Stimulated activated naive CD8-positive, alpha-beta T cell treated with anti-CD3 and anti-CD28 coated beads, Interleukin-15, Interleukin-2, amounts not matched to agents 100 ng/mL and 50 ng/mL, for 24 hours (primary cell): ENCODE results near the gene PTPRU.
"Not testable (repeated sequence)": the region's sequence is repeated elsewhere in the genome, so short reads cannot be mapped to it uniquely, and the experiment has no call there.

Experiments used
- H3K27ac Mint-ChIP-seq: one replicate; pipeline ENCODE4 v1.8.0; 2021; ENCODE audit warnings: mild to moderate bottlenecking, mixed read lengths
- H3K27me3 Mint-ChIP-seq: one replicate; pipeline ENCODE4 v1.8.0; 2021; ENCODE audit warnings: mixed read lengths
- H3K36me3 Mint-ChIP-seq: one replicate; pipeline ENCODE4 v1.8.0; 2021; ENCODE audit warnings: low read depth, mixed read lengths
- H3K4me1 Mint-ChIP-seq: one replicate; pipeline ENCODE4 v1.8.0; 2021; ENCODE audit warnings: low read depth, mixed read lengths
- H3K4me3 Mint-ChIP-seq: one replicate; pipeline ENCODE4 v1.8.0; 2021; ENCODE audit warnings: mild to moderate bottlenecking, mixed read lengths
- H3K9me3 Mint-ChIP-seq: one replicate; pipeline ENCODE4 v1.8.0; 2021; ENCODE audit warnings: mixed read lengths

Gene PTPRU

DNA sequence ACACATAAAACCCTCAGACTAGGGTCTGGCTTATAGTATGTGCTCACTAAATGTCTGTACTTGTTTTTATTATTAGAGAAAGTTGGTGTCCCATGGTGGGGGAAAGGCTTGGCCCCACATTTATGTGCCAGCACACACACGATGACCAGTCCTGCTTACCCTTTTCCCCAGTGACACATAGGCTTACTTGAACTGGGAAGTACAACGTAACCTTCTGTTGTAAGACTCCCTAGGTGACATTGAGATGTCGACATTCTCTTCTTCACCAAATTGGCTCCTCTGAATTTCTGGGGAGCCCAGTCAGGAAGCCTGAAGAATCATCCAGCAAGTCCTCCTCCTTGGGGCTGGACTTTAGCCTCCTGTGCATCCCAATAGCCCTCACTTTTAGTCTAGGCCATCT is 3.9 kb upstream of the PTPRU start:
- H3K9me3 Mint-ChIP-seq = no peaks in the 10 kb centered on the region
- H3K4me3 Mint-ChIP-seq = no peak overlapping the region
- no peak overlapping the region for H3K27ac Mint-ChIP-seq
- H3K27me3 Mint-ChIP-seq = peaks cover 19% of the 10 kb centered on the region
- H3K36me3 Mint-ChIP-seq = no peaks in the 10 kb centered on the region
- H3K4me1 Mint-ChIP-seq = peaks cover 42% of the 10 kb centered on the region

DNA sequence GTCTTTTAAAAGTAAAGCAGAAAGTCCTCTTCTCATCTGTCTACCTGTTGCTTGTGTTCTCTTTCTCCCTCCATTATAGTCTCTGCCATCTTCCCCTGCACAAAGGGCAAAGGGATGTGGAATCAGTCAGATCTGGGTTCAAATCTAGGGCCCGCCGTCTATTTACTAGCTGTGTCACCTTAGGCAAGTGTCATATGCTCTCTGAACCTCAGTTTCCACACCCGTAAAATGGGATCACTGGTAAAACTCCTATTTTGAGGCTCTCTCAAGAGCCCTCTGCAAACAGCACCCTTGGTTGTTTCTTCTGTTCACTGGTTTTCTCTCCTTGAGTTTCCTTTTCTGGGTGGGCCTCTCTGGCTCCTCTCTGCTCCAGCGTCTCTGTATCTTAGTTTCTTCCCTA is 2.6 kb upstream of the PTPRU start:
- peaks cover 26% of the 10 kb centered on the region for H3K27me3 Mint-ChIP-seq
- H3K4me3 Mint-ChIP-seq = no peak overlapping the region
- no peaks in the 10 kb centered on the region for H3K36me3 Mint-ChIP-seq
- no peak overlapping the region for H3K27ac Mint-ChIP-seq
- peaks cover 45% of the 10 kb centered on the region for H3K4me1 Mint-ChIP-seq
- H3K9me3 Mint-ChIP-seq = no peaks in the 10 kb centered on the region

DNA sequence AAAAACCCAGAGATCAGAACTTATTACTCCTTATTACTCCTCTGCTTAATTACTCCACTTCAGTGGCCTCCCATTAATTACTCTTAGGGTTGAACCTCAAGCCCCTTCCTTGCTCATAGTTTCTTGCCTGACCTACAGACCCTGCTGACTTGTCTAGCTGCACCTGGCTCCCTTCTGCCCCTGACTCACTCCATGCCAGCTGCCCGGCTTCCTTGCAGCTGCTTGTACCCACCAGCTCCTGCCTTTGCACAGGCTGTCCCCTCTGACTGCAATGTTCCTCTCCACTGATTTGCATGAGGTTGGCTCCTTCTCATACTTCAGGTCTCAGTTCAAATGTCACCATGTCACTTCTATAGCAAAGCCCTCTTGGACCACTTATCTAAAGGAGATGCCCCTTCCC is 1.9 kb upstream of the PTPRU start:
- Mint-ChIP-seq H3K36me3 (no peaks in the 10 kb centered on the region), H3K27me3 (peaks cover 34% of the 10 kb centered on the region)

DNA sequence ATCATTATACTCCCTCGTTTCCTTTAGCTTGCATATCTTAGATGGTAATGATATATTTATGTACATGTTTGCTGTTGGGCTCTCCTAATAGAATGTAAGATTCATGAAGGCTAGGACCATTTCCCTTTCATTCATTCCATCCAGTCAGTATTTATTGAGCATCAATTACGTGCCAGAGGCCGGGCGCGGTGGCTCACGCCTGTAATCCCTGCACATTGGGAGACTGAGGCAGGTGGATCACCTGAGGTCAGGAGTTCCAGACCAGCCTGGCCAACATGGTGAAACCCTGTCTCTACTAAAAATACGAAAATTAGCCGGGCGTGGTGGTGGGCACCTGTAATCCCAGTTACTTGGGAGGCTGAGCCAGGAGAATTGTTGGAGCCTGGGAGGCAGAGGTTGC is 1.4 kb upstream of the PTPRU start:
- not testable (repeated sequence) for H3K4me3 Mint-ChIP-seq, H3K27ac Mint-ChIP-seq, H3K9me3 Mint-ChIP-seq, H3K36me3 Mint-ChIP-seq
- H3K4me1 Mint-ChIP-seq = peaks cover 37% of the 10 kb centered on the region
- peaks cover 38% of the 10 kb centered on the region for H3K27me3 Mint-ChIP-seq

More for the DNA sequence above, 1.9 kb upstream of the PTPRU start:
- Mint-ChIP-seq H3K4me3 (no peak overlapping the region), H3K4me1 (peaks cover 41% of the 10 kb centered on the region), H3K27ac (no peak overlapping the region), H3K9me3 (no peaks in the 10 kb centered on the region)

DNA sequence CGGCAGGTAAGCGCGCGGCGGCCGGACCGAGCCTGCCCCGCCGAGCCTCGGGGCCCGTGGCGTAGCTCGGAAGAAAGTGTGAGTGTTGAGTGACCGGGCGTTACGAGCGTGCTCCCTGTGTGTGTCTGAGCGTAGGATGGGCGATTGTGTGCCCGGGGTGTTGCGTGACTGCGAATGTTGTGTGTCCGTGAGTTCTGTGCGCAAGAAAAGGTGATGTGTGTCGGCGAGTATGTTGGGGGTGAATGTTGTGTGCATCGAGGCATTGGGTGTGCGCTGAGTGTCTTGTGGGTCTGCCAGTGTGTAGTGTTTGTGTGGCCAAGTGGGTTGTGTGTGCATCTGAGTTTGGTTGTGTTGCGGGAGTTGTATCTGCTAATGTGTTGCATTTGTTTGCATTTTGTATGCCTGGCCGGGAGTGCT is 398 bp downstream of the PTPRU start:
- H3K4me1 Mint-ChIP-seq = peaks cover 22% of the 10 kb centered on the region

DNA sequence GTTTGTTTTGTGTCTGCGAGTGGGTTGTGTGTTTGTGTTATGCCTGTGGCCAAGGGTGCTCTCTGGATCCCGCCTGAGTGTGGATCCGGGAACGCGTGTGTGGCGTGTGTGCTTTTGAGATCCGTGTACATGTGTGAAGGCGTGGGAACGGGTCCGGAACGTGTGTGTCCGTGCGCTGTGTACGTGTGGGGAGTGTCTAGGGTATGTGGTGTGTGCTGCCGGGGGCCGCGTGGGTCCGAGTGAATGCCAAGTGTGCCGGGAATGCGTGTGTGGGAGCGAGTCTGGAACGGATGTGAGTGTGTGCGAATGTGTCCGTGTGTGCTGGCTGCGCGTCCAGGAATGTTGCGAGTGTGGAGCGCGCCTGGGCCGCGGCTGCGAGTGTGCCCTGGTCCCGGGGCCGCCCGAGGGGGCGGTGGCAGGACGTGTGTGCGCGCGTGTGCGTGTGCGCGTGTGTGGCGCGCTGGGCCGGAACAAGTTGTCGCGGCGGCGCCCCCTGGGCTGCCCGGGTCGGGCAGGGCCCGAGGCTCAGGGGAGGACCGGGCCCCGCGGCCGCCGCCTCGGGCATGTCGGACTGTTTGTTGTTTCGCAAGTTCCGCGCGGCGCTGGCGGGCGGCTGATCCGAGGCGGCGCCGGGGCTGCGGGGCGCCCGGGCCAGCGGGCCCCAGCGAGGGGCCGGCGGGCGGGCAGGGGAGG is 953 bp downstream of the PTPRU start:
- H3K36me3 Mint-ChIP-seq = no peaks in the 10 kb centered on the region
- peak overlapping the region; percentile 80 for H3K4me3 Mint-ChIP-seq
- H3K27me3 Mint-ChIP-seq = peaks cover 55% of the 10 kb centered on the region
- peak overlapping the region; percentile 18 for H3K27ac Mint-ChIP-seq
- H3K9me3 Mint-ChIP-seq = no peaks in the 10 kb centered on the region
- peaks cover 22% of the 10 kb centered on the region for H3K4me1 Mint-ChIP-seq

More for the DNA sequence above, 398 bp downstream of the PTPRU start:
- no peaks in the 10 kb centered on the region for H3K9me3 Mint-ChIP-seq
- no peaks in the 10 kb centered on the region for H3K36me3 Mint-ChIP-seq
- H3K27ac Mint-ChIP-seq = peak overlapping the region; percentile 18
- peaks cover 54% of the 10 kb centered on the region for H3K27me3 Mint-ChIP-seq
- H3K4me3 Mint-ChIP-seq = peak overlapping the region; percentile 80

DNA sequence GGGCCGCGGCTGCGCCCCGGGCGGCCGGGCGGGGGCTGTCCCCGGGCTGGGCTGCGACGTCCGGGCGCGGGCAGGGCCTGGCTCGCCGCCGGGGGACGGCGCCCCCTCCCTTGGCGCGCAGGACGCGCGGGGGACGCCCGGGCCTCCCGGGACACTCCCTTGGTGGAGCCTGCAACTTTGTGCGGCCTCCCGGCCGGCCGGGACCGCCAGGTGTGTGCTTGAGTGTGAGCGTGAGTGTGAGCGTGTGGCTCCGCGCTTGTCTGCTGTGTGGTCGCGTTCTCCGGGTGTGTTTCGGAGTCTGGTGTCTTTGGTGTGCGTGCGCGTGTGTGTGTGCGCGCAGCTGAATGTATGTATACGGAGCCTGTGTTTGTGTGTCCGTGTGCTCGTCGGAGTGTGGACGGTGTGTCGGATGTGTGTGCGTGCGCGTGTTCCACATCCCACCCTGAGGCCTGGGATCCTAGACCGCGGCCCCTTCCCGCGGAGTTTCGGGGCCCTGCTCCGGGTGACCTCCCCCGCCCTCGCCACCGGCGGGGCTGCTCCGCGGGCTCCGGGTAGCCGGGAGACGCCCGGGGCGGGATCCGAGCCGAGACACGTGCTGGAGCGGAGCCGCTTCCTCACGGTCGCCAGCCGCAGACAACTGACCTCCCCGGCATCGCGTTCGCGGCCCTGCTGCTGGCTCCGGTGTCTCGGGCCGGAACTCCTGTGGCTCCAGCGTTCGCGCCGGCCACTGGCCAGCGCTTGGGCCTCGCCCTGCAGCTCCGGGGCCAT is 1.7 kb downstream of the PTPRU start:
- Mint-ChIP-seq H3K4me3 (peak overlapping the region; percentile 82), H3K36me3 (no peaks in the 10 kb centered on the region), H3K27ac (no peak overlapping the region), H3K9me3 (no peaks in the 10 kb centered on the region), H3K4me1 (peaks cover 22% of the 10 kb centered on the region), H3K27me3 (peaks cover 55% of the 10 kb centered on the region)

DNA sequence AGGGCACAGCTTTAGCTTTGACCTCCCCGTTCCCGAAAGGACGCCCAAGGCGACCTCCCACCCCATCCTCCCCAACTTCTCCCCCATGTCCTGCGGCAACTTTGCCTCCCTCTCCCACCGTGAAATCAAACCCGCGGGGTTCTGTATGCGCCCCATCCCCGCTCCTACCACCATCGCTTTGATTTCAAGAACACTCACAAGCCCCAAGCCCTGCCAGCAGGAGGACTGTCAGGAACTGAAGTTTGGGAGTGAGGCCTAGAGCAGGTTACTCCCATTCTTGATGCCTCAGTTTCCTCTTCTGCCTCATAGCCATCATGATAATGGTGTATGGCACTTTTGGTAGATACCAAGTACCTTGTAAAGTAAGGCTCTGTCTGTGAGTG is 2.3 kb downstream of the PTPRU start:
- peak overlapping the region; percentile 33 for H3K4me3 Mint-ChIP-seq
- peaks cover 55% of the 10 kb centered on the region for H3K27me3 Mint-ChIP-seq
- no peaks in the 10 kb centered on the region for H3K36me3 Mint-ChIP-seq
- no peaks in the 10 kb centered on the region for H3K9me3 Mint-ChIP-seq
- H3K27ac Mint-ChIP-seq = no peak overlapping the region
- H3K4me1 Mint-ChIP-seq = peaks cover 22% of the 10 kb centered on the region

DNA sequence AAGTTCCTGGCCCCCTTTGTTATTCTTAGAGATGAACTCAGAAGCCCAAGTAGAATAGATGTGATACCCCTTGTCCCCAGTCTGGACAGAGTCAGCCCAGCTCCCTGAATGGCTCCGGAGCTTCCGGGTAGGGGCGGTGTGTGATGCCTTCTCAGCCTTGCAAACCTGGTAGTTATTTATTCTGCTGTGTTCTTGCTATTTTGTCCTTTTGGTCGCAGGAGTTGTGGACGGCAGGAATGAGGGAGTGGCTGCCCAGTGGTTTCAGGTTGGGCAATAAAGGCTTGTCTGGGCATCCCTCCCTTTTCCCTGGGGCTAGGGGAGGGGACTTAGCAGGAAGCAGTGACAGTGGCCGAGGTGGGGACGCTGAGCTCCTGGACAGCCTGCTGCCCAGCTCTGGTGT is 2.8 kb downstream of the PTPRU start:
- no peak overlapping the region for H3K4me3 Mint-ChIP-seq
- H3K4me1 Mint-ChIP-seq = peaks cover 22% of the 10 kb centered on the region
- H3K27ac Mint-ChIP-seq = no peak overlapping the region
- no peaks in the 10 kb centered on the region for H3K9me3 Mint-ChIP-seq
- no peaks in the 10 kb centered on the region for H3K36me3 Mint-ChIP-seq
- peaks cover 55% of the 10 kb centered on the region for H3K27me3 Mint-ChIP-seq

DNA sequence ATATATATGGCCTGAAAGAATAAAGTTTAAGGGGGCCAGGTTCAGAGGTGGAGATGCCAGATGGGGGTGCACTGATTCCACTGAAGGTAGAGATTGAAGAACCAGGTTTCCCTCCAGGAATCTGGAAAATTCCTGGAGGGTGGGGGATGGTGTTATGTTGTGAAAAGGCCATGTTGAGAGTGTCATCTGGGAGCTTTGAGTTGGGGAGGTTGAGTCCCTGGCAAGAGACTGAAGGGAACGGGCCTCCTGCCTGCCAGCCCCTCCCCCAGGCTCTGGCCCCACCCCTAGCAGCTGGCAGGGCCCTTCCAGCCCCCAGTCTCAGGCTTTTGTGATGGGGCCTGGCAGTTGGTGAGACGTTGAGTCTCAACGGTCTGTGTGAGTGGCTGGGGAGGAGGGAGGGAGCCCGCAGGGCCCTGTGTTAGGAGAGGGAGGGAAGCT is 4.1 kb downstream of the PTPRU start:
- Mint-ChIP-seq H3K36me3 (no peaks in the 10 kb centered on the region), H3K9me3 (no peaks in the 10 kb centered on the region), H3K4me3 (no peak overlapping the region), H3K27ac (no peak overlapping the region), H3K4me1 (peaks cover 22% of the 10 kb centered on the region), H3K27me3 (peaks cover 48% of the 10 kb centered on the region)

DNA sequence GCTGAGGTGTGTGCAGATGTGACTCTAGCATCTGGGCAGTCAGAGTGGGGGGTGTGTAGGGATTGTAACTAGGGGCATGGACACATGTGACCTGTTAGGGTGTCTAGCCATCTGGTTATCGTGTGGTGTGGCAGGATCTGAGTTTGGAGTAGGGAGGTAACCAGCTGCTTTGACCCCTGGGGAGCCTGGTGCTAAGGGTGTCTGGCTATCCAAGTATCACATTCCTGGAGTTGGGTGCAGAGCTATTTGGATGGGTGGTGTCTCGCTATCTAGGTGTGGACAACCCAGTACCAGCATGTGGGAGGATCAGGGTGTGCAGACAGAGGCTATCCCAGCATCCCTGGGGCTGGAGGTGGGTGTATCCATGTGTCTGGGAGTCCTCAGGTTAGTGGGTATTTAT is 4.7 kb downstream of the PTPRU start:
- Mint-ChIP-seq H3K36me3 (no peaks in the 10 kb centered on the region), H3K27ac (no peak overlapping the region), H3K27me3 (peaks cover 44% of the 10 kb centered on the region), H3K4me3 (no peak overlapping the region), H3K4me1 (peaks cover 18% of the 10 kb centered on the region), H3K9me3 (no peaks in the 10 kb centered on the region)

DNA sequence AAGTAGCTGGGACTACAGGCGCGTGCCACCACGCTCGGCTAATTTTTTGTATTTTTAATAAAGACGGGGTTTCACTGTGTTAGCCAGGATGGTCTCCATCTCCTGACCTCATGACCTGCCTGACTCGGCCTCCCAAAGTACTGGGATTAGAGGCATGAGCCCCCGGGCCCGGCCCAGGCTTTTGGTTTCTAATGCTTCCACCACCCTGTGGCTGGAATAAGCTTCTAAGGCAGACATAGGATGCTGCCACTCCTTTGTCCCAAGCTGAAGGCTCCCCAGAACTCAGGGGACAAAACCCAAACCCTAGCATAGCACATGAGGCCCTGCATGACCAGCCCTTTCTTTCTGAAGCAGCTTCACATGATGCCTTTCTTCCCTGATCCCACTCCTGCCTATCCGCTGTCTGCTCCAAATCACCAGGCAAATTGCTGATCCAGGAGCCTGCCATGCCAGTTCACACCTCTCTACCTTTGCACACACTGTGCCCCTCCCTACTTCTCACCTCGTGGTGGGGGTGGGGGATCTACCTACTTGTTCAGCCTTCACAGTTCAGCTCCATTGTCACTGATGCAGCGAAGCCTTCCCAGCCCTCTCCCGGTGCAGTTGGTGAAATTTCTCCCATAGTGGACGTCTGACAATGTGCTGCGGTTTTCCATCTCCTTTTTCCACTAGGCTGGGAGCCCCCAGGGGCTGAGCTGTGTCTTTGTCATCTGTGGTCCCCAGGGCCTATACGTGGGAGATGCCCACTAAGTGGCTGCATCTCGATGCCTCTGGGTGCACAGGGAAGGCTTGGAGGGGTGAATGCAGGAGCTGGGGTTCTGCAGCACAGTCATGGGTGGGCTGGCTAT is 6.9 kb downstream of the PTPRU start:
- H3K4me1 Mint-ChIP-seq = peaks cover 5% of the 10 kb centered on the region
- peaks cover 31% of the 10 kb centered on the region for H3K27me3 Mint-ChIP-seq
- no peak overlapping the region for H3K4me3 Mint-ChIP-seq
- no peak overlapping the region for H3K27ac Mint-ChIP-seq
- no peaks in the 10 kb centered on the region for H3K9me3 Mint-ChIP-seq
- H3K36me3 Mint-ChIP-seq = no peaks in the 10 kb centered on the region

DNA sequence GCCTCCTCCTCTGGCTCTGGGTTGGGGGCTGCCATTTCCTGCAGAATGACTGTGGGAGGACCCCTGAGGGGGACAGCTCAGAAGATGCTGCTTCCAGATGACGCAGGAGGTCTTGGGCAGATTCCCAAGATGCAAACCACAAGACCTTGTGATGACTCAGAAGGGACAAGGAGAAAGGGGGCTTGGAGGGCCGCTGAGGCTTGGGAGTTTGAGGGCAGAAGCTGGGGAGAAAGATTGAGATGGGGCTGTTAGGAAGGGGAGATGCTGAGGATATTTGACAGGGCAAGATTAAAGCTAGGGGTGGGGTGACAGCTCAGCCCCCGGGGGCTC is 7.5 kb downstream of the PTPRU start:
- no peaks in the 10 kb centered on the region for H3K9me3 Mint-ChIP-seq
- H3K27ac Mint-ChIP-seq = no peak overlapping the region
- H3K4me3 Mint-ChIP-seq = no peak overlapping the region
- peaks cover 31% of the 10 kb centered on the region for H3K27me3 Mint-ChIP-seq
- H3K36me3 Mint-ChIP-seq = no peaks in the 10 kb centered on the region
- peaks cover 1% of the 10 kb centered on the region for H3K4me1 Mint-ChIP-seq

DNA sequence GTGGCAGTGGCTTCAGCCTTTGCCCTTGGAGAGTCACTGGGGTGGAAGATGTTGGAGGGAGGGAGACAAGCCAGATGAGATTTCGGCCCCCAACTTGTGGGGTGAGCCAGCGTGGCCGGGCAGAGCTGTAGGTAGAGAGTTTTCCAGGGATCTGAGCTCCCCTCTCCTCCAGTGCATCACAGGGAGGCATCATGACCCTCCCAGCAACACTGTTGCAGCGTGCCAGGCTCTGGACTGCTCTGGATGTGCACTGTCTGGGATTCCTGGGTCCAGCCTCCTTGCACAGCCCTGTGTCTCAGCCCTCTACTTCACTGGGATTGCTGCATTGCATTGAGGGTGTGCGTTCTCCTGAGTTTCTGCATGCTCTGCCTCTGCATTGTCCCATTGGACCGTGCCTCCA is 8.9 kb downstream of the PTPRU start:
- Mint-ChIP-seq H3K27me3 (peaks cover 20% of the 10 kb centered on the region), H3K27ac (no peak overlapping the region), H3K9me3 (no peaks in the 10 kb centered on the region), H3K4me3 (no peak overlapping the region), H3K4me1 (no peaks in the 10 kb centered on the region), H3K36me3 (no peaks in the 10 kb centered on the region)

DNA sequence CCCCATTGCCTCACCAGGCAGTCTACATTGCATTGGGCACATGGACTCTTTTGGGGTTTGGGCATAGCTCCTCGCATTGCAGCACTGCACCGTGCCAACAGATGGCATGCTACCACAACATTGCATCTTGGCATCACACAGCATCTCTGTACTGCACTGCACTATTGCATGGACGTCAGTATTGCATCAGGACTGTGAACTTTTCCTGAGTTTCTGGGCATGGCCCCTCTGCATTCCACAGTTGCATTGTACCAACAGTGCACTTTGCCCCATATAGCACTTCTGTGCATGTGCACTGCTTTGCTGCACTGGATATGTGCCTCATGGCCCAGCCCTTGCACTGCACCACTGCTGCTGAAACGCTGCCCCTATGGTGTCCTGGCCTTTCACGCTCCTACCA is 9.6 kb downstream of the PTPRU start:
- H3K9me3 Mint-ChIP-seq = no peaks in the 10 kb centered on the region
- H3K4me3 Mint-ChIP-seq = no peak overlapping the region
- H3K4me1 Mint-ChIP-seq = no peaks in the 10 kb centered on the region
- H3K27ac Mint-ChIP-seq = no peak overlapping the region
- no peaks in the 10 kb centered on the region for H3K36me3 Mint-ChIP-seq
- H3K27me3 Mint-ChIP-seq = peaks cover 16% of the 10 kb centered on the region
